HG02885 (cell line): ENCODE measurements around the gene PSG3.
"Not testable (repeated sequence)": the region's sequence is repeated elsewhere in the genome, so short reads cannot be mapped to it uniquely, and the experiment has no call there.

Experiments
- ATAC-seq: cut with Tn5 transposase; IDR thresholded peaks from one replicate; pipeline ENCODE4 v1.9.1; 2021; ENCODE audit warnings: mild to moderate bottlenecking; ENCODE audit not compliant: unreplicated experiment, poor library complexity

Gene PSG3

DNA sequence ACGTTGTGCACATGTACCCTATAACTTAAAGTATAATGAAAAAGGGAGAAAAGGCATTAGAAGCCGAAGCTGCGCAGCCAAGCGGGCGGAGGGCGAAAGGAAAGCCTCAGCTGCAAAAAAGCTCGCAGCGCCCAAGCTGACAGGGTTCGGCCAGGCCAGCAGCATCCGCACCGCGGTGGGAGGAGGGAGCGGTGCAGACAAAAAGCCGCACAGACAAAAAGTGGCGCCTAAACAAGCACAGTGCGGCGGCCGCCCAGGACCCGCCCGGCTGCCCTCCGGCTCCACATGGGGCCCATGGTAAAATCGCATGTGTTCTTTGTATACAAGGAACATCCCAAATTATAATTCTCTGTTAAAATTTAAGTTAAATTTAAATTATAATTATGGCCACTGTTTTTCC lies 42.4 kb downstream of the PSG3 start:
- ATAC-seq, result no peak

DNA sequence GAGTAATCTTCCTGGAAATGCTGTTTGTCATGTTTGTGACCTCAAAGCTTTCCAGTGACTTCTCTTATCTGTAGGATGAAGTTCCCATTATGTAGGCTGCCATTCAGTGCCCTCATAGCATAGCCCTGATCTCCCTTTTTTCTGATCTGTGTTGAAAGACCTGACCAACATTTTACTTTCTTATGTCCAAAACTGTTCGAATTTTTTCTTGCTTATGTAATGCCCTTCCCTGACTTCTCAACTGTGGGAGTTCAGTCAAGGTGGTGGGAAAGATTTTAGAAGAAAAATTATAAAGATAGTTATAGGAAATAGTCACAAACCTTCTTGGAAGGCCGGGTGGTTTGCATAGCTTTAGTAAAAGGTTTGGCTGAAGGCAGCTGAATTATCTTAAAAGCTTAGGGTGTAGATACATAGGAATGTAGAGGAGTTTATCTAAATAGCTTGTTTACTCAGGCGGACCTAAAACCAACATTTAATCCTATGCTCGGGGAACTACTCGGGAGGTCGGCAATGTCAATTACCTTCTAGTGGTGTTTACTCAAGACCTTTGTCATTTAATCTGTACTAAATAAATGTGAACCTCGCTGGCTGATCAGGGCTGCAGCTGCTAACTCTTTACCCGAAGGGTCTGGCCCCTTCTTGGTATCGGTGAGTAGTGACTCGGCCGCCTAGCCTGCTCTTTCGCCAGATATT lies 44.3 kb downstream of the PSG3 start:
- ATAC-seq, result no peak

DNA sequence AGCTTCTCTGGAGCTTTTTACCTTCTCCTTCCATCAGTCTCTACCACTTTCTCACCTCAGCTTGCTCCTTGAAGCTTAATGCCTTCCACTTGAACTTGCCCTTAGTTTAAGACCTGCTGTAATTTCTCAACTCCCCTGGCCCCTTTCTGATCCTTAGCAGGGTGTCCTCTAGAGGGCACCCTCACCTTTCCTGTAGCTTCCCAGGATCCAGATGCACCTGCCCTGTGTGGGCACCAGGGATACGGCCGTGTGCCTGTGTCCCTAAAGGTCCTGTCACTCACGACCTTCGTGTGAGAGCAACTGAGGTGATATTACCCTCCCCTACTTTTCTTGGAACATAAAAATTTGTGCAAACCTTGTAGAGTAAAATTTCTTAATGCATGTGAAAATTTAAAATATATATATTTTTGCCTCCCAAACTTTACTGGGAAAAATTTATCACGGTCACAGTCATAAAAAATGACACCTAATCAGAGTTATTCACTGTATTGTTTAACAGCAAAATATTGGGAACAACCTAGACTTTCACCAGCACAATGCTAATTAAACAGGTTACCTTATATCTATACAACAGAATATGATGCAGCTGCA lies 46.4 kb downstream of the PSG3 start:
- no peak for ATAC-seq

DNA sequence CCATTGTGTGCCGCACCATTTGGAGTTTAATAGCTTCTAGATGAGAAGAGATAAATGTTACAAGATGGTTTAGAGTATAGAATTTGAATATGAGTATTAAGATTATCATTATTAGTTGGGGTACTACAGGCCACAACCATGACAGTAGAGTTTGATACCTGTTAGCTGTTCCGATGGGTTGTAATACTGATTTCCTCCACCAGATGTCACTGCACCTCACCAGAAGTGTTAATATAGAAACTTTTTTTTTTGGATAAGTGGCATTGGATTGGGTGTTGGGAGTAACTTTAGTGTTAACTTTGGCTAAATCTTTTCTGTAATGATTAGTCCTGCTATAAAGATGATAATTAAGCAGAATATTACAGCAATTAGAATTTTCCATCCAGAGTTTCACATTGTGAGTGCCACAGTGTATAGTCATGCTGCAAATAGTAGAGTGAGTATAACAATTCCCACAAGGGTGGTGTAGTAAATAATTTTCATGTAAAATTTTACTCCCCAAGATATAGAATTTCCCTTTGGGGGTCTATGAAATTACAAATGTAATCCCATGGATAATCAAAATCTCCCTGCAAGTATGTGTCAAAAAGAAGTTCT lies 56.3 kb downstream of the PSG3 start:
- no peak for ATAC-seq

DNA sequence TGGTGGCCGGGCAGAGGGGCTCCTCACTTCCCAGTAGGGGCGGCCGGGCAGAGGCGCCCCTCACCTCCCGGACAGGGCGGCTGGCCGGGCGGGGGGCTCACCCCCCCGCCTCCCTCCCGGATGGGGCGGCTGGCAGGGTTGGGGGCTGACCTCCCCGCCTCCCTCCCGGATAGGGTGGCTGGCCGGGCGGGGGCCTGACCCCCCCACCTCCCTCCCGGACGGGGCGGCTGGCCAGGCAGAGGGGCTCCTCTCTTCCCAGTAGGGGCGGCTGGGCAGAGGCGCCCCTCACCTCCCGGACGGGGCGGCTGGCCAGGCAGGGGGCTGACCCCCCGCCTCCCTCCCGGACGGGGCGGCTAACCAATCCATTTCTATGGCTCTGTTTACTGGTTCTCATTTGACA lies 64.0 kb downstream of the PSG3 start:
- ATAC-seq, result not testable (repeated sequence)

DNA sequence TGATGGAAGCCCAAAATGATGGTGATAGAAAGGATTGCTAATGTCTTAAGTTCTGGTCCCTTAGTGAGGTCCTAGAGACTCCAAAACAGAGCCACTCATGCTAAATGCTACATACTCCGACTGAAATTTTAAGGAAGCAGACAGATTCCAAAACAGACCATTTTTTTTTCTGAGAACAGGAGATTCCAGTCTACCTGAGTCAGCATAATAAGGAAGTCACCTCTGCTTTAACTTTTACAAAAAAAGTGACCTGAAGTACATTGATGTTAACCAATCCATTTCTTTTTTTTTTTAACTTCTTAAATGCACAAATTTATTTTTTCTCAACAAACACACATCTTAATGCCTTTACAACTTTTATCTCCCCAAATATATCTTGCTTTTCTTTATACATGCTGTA lies 65.7 kb downstream of the PSG3 start:
- not testable (repeated sequence) for ATAC-seq
